H9 (cell line): ENCODE measurements around the gene PDE4C. TPM values are rescaled to one million over a fixed set of nuclear protein-coding genes. Genes with fewer than 3 reads are reported as not detected.

Source experiments
- DNase-seq: peaks from one replicate; pipeline ENCODE4 v3.0.0-alpha.2; 2017
- H2AFZ ChIP-seq: one replicate; pipeline ENCODE4 v1.6.1; 2013; ENCODE audit warnings: mild to moderate bottlenecking, low read length, control low read depth, moderate library complexity
- H2AK5ac ChIP-seq: 2 replicates; pipeline ENCODE4 v1.6.1; 2013; ENCODE audit warnings: low read length, control low read depth, mixed read lengths; ENCODE audit not compliant: insufficient read length
- H2BK120ac ChIP-seq: one replicate; pipeline ENCODE4 v1.6.1; 2013; ENCODE audit warnings: low read depth, mild to moderate bottlenecking, low read length, control low read depth, inconsistent platforms; ENCODE audit not compliant: poor library complexity, severe bottlenecking
- H2BK12ac ChIP-seq: 2 replicates; pipeline ENCODE4 v1.6.1; 2013; ENCODE audit warnings: low read length, control low read depth, mixed read lengths, low read depth; ENCODE audit not compliant: insufficient read length
- H2BK15ac ChIP-seq: 2 replicates; pipeline ENCODE4 v1.6.1; 2013; ENCODE audit warnings: low read depth, low read length, control low read depth
- H2BK20ac ChIP-seq: one replicate; pipeline ENCODE4 v1.6.1; 2013; ENCODE audit warnings: low read depth, mild to moderate bottlenecking, low read length, control low read depth, inconsistent platforms; ENCODE audit not compliant: poor library complexity, severe bottlenecking
- H2BK5ac ChIP-seq: 2 replicates; pipeline ENCODE4 v1.6.1; 2013; ENCODE audit warnings: low read length, control low read depth, mixed read lengths; ENCODE audit not compliant: insufficient read length
- H3K14ac ChIP-seq: 2 replicates; pipeline ENCODE4 v1.6.1; 2013; ENCODE audit warnings: low read length, control low read depth; ENCODE audit not compliant: insufficient read depth
- H3K18ac ChIP-seq: 2 replicates; pipeline ENCODE4 v1.6.1; 2013; ENCODE audit warnings: low read depth, mild to moderate bottlenecking, mixed read lengths, low read length, control low read depth; ENCODE audit not compliant: insufficient read length
- H3K23ac ChIP-seq: 2 replicates; pipeline ENCODE4 v1.6.1; 2013; ENCODE audit warnings: low read length, control low read depth, mixed read lengths, low read depth; ENCODE audit not compliant: insufficient read length
- H3K23me2 ChIP-seq: 2 replicates; pipeline ENCODE4 v1.6.1; 2013; ENCODE audit warnings: low read depth, mild to moderate bottlenecking, mixed read lengths, low read length, control low read depth; ENCODE audit not compliant: insufficient read length, poor library complexity, severe bottlenecking
- H3K27ac ChIP-seq: 2 replicates; pipeline ENCODE4 v1.5.1; 2013; ENCODE audit warnings: low read length, control low read depth, mixed read lengths, low read depth; ENCODE audit not compliant: insufficient read length
- H3K27me3 ChIP-seq: 2 replicates; pipeline ENCODE4 v1.6.1; 2013; ENCODE audit warnings: low read length, control low read depth, inconsistent platforms; ENCODE audit not compliant: insufficient read depth
- H3K4ac ChIP-seq: 2 replicates; pipeline ENCODE4 v1.6.1; 2013; ENCODE audit warnings: low read depth, mild to moderate bottlenecking, control low read depth, inconsistent platforms, low read length, moderate library complexity
- H3K4me1 ChIP-seq: 2 replicates; pipeline ENCODE4 v1.6.1; 2013; ENCODE audit warnings: low read length, control low read depth, inconsistent platforms; ENCODE audit not compliant: insufficient read depth
- H3K4me2 ChIP-seq: 2 replicates; pipeline ENCODE4 v1.6.1; 2013; ENCODE audit warnings: low read length, control low read depth, mixed read lengths; ENCODE audit not compliant: insufficient read length, insufficient read depth
- H3K56ac ChIP-seq: 2 replicates; pipeline ENCODE4 v1.6.1; 2013; ENCODE audit warnings: low read depth, mild to moderate bottlenecking, mixed read lengths, low read length, control low read depth; ENCODE audit not compliant: insufficient read length
- H3K79me1 ChIP-seq: 2 replicates; pipeline ENCODE4 v1.6.1; 2013; ENCODE audit warnings: low read depth, mild to moderate bottlenecking, moderate library complexity, low read length, control low read depth, inconsistent platforms; ENCODE audit not compliant: insufficient read depth, poor library complexity, severe bottlenecking
- H3K79me2 ChIP-seq: 2 replicates; pipeline ENCODE4 v1.6.1; 2013; ENCODE audit warnings: low read length, control low read depth, inconsistent platforms; ENCODE audit not compliant: insufficient read depth
- H3K9ac ChIP-seq: 2 replicates; pipeline ENCODE4 v1.6.1; 2013; ENCODE audit warnings: low read length, control low read depth, mixed read lengths; ENCODE audit not compliant: insufficient read length; ENCODE audit errors: extremely low read depth
- H3K9me3 ChIP-seq: one replicate; pipeline ENCODE4 v1.6.1; 2013; ENCODE audit warnings: low read depth, low read length, inconsistent platforms; ENCODE audit not compliant: control insufficient read depth
- H3T11ph ChIP-seq: one replicate; pipeline ENCODE4 v1.6.1; 2013; ENCODE audit warnings: mild to moderate bottlenecking, low read length, control low read depth, inconsistent platforms
- H4K20me1 ChIP-seq: one replicate; pipeline ENCODE4 v1.6.1; 2013; ENCODE audit not compliant: control insufficient read depth, insufficient read length, insufficient read depth
- H4K5ac ChIP-seq: 2 replicates; pipeline ENCODE4 v1.6.1; 2013; ENCODE audit warnings: low read depth, mild to moderate bottlenecking, mixed read lengths, low read length, control low read depth; ENCODE audit not compliant: insufficient read length
- H4K8ac ChIP-seq: replicated peaks from 2 replicates; pipeline ENCODE4 v1.6.1; 2013; ENCODE audit warnings: low read length, control low read depth, mixed read lengths, low read depth; ENCODE audit not compliant: insufficient read length
- H4K91ac ChIP-seq: 2 replicates; pipeline ENCODE4 v1.6.1; 2013; ENCODE audit warnings: low read depth, mild to moderate bottlenecking, moderate library complexity, mixed read lengths, low read length, control low read depth; ENCODE audit not compliant: insufficient read length
- H3K27ac Mint-ChIP-seq, 3 experiments: 2 replicates in 2 of 3; 3 replicates in 1 of 3; pipeline ENCODE4 v1.8.0; 2020 to 2021; ENCODE audit warnings: mixed read lengths in 3 of 3, mild to moderate bottlenecking in 1 of 3, moderate library complexity in 1 of 3
- H3K27me3 Mint-ChIP-seq: 2 replicates; pipeline ENCODE4 v1.8.0; 2021; ENCODE audit warnings: low read depth, mild to moderate bottlenecking, moderate library complexity, mixed read lengths
- H3K36me3 Mint-ChIP-seq, 3 experiments: 2 replicates in 2 of 3; 3 replicates in 1 of 3; pipeline ENCODE4 v1.8.0; 2020 to 2021; ENCODE audit warnings: low read depth in 3 of 3, mixed read lengths in 3 of 3; ENCODE audit not compliant: insufficient read depth in 1 of 3
- H3K4me1 Mint-ChIP-seq, 2 experiments: 2 replicates each; pipeline ENCODE4 v1.8.0; 2020; ENCODE audit warnings: mixed read lengths in 2 of 2
- H3K4me3 Mint-ChIP-seq, 2 experiments: 2 replicates in 1 of 2; 3 replicates in 1 of 2; pipeline ENCODE4 v1.8.0; 2020 to 2021; ENCODE audit warnings: mild to moderate bottlenecking in 2 of 2, mixed read lengths in 2 of 2, moderate library complexity in 1 of 2
- H3K9me3 Mint-ChIP-seq, 2 experiments: 2 replicates in 1 of 2; 3 replicates in 1 of 2; pipeline ENCODE4 v1.8.0; 2020; ENCODE audit warnings: mild to moderate bottlenecking in 2 of 2, mixed read lengths in 2 of 2, moderate library complexity in 1 of 2
- CTCF ChIP-seq: fragments of 200-600 bp; sonication (generic); conservative IDR thresholded peaks from 3 replicates; pipeline ENCODE4 v1.8.0; 2021; ENCODE audit warnings: antibody characterized with exemption, mild to moderate bottlenecking
- WGBS: extraction: QIAGEN DNeasy Blood & Tissue Kit; methylation state at CpG from one replicate; pipeline ENCODE4 v1.1.7; 2013; ENCODE audit warnings: missing lambda C conversion rate, low lambda C conversion rate, mixed read lengths; ENCODE audit not compliant: insufficient read length; ENCODE audit errors: extremely low coverage; 5-methylcytosine and 5-hydroxymethylcytosine counted together
- total RNA-seq: library from RNA; stranded (reverse); gene quantifications from 2 replicates; pipeline ENCODE4 v1.2.1, GENCODE V29; 2021

PDE4C gene
- total RNA-seq, 1 experiment from 2014 or later: 1.8 TPM

DNA sequence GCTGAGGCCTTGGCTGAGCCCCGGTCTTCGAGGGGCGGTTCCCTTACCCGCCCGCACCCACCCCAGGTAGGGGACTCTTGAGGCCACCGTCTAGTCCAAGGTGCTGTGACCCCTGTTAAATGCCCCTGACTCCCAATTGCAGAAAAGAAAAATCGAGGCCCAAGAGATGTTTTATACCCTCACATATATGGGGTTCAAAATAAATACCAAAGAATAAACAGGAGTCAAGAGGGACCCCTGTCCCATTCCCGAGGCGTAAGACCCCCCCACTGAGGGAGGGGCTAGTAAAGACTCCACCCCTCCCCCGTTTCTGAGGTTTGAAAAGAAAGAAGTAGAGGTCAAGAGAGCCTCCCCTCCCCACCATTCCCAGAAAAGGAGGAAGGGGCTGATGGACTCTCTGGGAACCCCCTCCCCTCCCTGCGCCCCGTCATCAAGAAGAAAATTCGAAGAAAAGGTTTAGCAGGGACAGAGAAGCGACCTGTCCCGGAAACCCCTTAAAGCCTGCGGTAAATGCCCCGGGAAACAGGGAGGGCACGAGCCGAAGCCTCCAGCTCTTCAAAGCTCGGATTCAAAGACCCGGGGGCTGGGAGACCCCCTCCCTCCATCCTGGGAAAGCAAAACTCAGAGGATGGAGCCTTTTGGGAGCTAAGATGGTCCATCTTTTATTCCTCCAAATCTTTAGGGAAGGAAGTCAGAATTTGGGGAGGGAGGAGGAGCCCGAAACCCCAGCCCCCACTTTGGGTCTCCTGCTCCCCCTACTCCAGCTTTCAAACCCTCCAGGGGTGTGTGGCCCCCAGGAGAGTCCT lies 21.6 kb downstream of the PDE4C start:
- Histone ChIP-seq H2AK5ac (no peak overlapping the region), H3K9ac (peak overlapping the region; percentile 36), H3K56ac (no peak overlapping the region), H3K4ac (no peak overlapping the region), H3T11ph (no peak overlapping the region), H2BK15ac (no peak overlapping the region), H3K27ac (peak overlapping the region; percentile 50), H3K23me2 (peaks cover 18% of the 10 kb centered on the region), H3K79me1 (no peaks in the 10 kb centered on the region), H3K79me2 (no peaks in the 10 kb centered on the region; the same call in 1 of the 2 replicates), H3K18ac (no peak overlapping the region), H4K20me1 (peaks cover 4% of the 10 kb centered on the region), H2BK12ac (no peak overlapping the region), H3K23ac (no peak overlapping the region), H4K5ac (no peak overlapping the region), H3K14ac (peak overlapping the region; percentile 19; the same call in 1 of the 2 replicates), H3K27me3 (no peaks in the 10 kb centered on the region), H4K8ac (no peak overlapping the region), H4K91ac (no peak overlapping the region), H3K4me1 (no peaks in the 10 kb centered on the region), H2AFZ (no peak overlapping the region), H2BK5ac (no peak overlapping the region), H3K9me3 (no peaks in the 10 kb centered on the region), H3K4me2 (peak overlapping the region; percentile 69), H2BK120ac (no peak overlapping the region), H2BK20ac (no peak overlapping the region)
- Mint-ChIP-seq H3K4me3 (peak overlapping the region; percentile 78 to 91), H3K9me3 (peaks cover 0 to 2% of the 10 kb centered on the region in 2 experiments; a peak in 1 of 5 replicates), H3K36me3 (peaks cover 11 to 22% (median 15%) of the 10 kb centered on the region in 3 experiments; a peak in 5 of 7 replicates), H3K4me1 (peaks cover 8 to 34% of the 10 kb centered on the region in 2 experiments), H3K27me3 (peaks cover 3% of the 10 kb centered on the region; the same call in 1 of the 2 replicates), H3K27ac (peak overlapping the region; percentile 96 to 98 (median 97))
- TF ChIP-seq CTCF: no peak
- DNase-seq: no peak
- WGBS: no CpG with 5 or more reads among the region's 22 CpGs
